OCI-LY7 (cell line): ENCODE results near the gene NUDT14. TPM values are rescaled to one million over a fixed set of nuclear protein-coding genes. Genes with fewer than 3 reads are reported as not detected.

Experiments
- BruUV-seq: library from RNA; stranded (reverse); fragments of 400-500 nt; replicated peaks from 2 replicates; lab custom pipeline; 2021; lab: Mats Ljungman, UMichigan
- CTCF ChIA-PET: fragments of 300-600 bp; sonication (Branson Sonifier 250); formaldehyde crosslinking; loops from one replicate; lab custom pipeline; 2022; ENCODE audit warnings: antibody characterized with exemption; ENCODE audit not compliant: unreplicated experiment; lab: Charles Lee
- POLR2A ChIA-PET: fragments of 300-600 bp; sonication (Branson Sonifier 250); formaldehyde crosslinking; loops from one replicate; lab custom pipeline; 2022; ENCODE audit warnings: antibody characterized with exemption; lab: Charles Lee
- DNase-seq: peaks from one replicate; pipeline ENCODE4 v3.0.0-alpha.2; 2015; ENCODE audit warnings: low spot score
- H2AFZ ChIP-seq: fragments of 200-600 bp; sonication (generic), shearing (Covaris generic); 2 replicates; pipeline ENCODE4 v1.6.1; 2014; ENCODE audit warnings: mild to moderate bottlenecking, antibody characterized with exemption, low read length, moderate library complexity
- H3K27ac ChIP-seq: fragments of 200-600 bp; sonication (generic); 2 replicates; pipeline ENCODE4 v1.5.1; 2014; ENCODE audit warnings: mixed run types, low read depth, mild to moderate bottlenecking, moderate library complexity, low read length, inconsistent platforms; ENCODE audit not compliant: poor library complexity, severe bottlenecking
- H3K36me3 ChIP-seq: fragments of 200-600 bp; sonication (generic); 2 replicates; pipeline ENCODE4 v1.6.1; 2014; ENCODE audit warnings: mild to moderate bottlenecking, antibody characterized with exemption, low read length, moderate library complexity, mixed read lengths; ENCODE audit not compliant: insufficient read depth
- H3K4me1 ChIP-seq: fragments of 200-600 bp; sonication (generic); 2 replicates; pipeline ENCODE4 v1.5.1; 2014; ENCODE audit warnings: mild to moderate bottlenecking, low read length; ENCODE audit not compliant: insufficient read depth, poor library complexity, severe bottlenecking
- H3K4me2 ChIP-seq: fragments of 200-600 bp; sonication (generic); 2 replicates; pipeline ENCODE4 v1.6.1; 2014; ENCODE audit warnings: mild to moderate bottlenecking, low read length
- H3K4me3 ChIP-seq: fragments of 200-600 bp; sonication (generic); 2 replicates; pipeline ENCODE4 v1.5.1; 2014; ENCODE audit warnings: mild to moderate bottlenecking, low read depth, low read length; ENCODE audit not compliant: poor library complexity, severe bottlenecking
- H3K79me2 ChIP-seq: fragments of 200-600 bp; sonication (generic); 2 replicates; pipeline ENCODE4 v1.6.1; 2016; ENCODE audit warnings: low read depth, mild to moderate bottlenecking, low read length, moderate library complexity, mixed read lengths; ENCODE audit not compliant: insufficient read depth
- H3K9me2 ChIP-seq: fragments of 200-600 bp; sonication (generic); 2 replicates; pipeline ENCODE4 v1.6.1; 2016; ENCODE audit warnings: mild to moderate bottlenecking, low read length, mixed read lengths; ENCODE audit not compliant: insufficient read depth
- H3K9me3 ChIP-seq: fragments of 200-600 bp; sonication (generic); 2 replicates; pipeline ENCODE4 v1.6.1; 2014; ENCODE audit warnings: mild to moderate bottlenecking, mixed run types, low read length, mixed read lengths
- H4K20me1 ChIP-seq: fragments of 200-600 bp; sonication (generic); 2 replicates; pipeline ENCODE4 v1.6.1; 2014; ENCODE audit warnings: mild to moderate bottlenecking, antibody characterized with exemption, low read length, moderate library complexity, mixed read lengths; ENCODE audit not compliant: insufficient read depth
- CTCF ChIP-seq: fragments of 200-600 bp; sonication (generic); conservative IDR thresholded peaks from 2 replicates; pipeline ENCODE4 v1.5.1; 2014; ENCODE audit warnings: mild to moderate bottlenecking, antibody characterized with exemption, low read length, moderate library complexity, mixed read lengths
- EZH2phosphoT487 ChIP-seq: fragments of 200-600 bp; sonication (generic); IDR thresholded peaks from 2 replicates; pipeline ENCODE4 v1.6.1; 2018; ENCODE audit warnings: low read depth, borderline replicate concordance, mild to moderate bottlenecking, mixed run types, antibody characterized with exemption, low read length, moderate library complexity, mixed read lengths
- intact Hi-C: fragments of 100-400 bp; cut with micrococcal nuclease; formaldehyde crosslinking; loops from one replicate; pipeline ENCODE4 v1.10.0; 2022; ENCODE audit not compliant: unreplicated experiment
- total RNA-seq, 2 experiments: library from RNA; depleted of rRNA in 1 of 2; stranded (reverse); fragments of >200 nt in 1 of 2; shearing (Covaris generic) in 1 of 2; gene quantifications; 2 replicates each; pipeline ENCODE4 v1.2.3, GENCODE V29; 2014 to 2022

NUDT14 gene
- total RNA-seq, 2 experiments from 2014 or later: 32.1 to 37.5 TPM

GRCh38 chr14:105221598-105222178 lies 40.6 kb upstream of the NUDT14 start:
- Histone ChIP-seq H3K4me1 (no peaks in the 10 kb centered on the region), H3K4me3 (no peak overlapping the region), H3K36me3 (no peaks in the 10 kb centered on the region), H3K27ac (no peak overlapping the region), H3K9me2 (no peaks in the 10 kb centered on the region), H3K79me2 (no peaks in the 10 kb centered on the region), H2AFZ (no peak overlapping the region), H4K20me1 (no peaks in the 10 kb centered on the region), H3K4me2 (no peak overlapping the region), H3K9me3 (no peaks in the 10 kb centered on the region)
- intact Hi-C loops: no loop called here
- BruUV-seq: no TSS peak
- CTCF ChIA-PET: no interaction called here
- POLR2A ChIA-PET: interaction anchor here (0.6 kb wide), 1 partner anchor 43 kb away, joined by 3 read pairs; no protein-coding TSS in a partner anchor
- no peak for DNase-seq
- TF ChIP-seq EZH2phosphoT487 (no peak), CTCF (no peak)

- Histone ChIP-seq H3K9me2 (no peaks in the 10 kb centered on the region), H2AFZ (no peak overlapping the region), H3K79me2 (no peaks in the 10 kb centered on the region), H3K4me3 (no peak overlapping the region), H3K4me2 (no peak overlapping the region), H4K20me1 (no peaks in the 10 kb centered on the region), H3K9me3 (no peaks in the 10 kb centered on the region), H3K27ac (no peak overlapping the region), H3K4me1 (no peaks in the 10 kb centered on the region), H3K36me3 (no peaks in the 10 kb centered on the region)
- TF ChIP-seq CTCF: no peak
- no peak for TF ChIP-seq EZH2phosphoT487
- ChIA-PET POLR2A (interaction anchor here (0.6 kb wide), 1 partner anchor 44 kb away, joined by 3 read pairs; no protein-coding TSS in a partner anchor), CTCF (interaction anchor here (0.6 kb wide), 1 partner anchor 822 kb away, joined by 4 read pairs; no protein-coding TSS in a partner anchor)
- no peak for DNase-seq
- intact Hi-C loops: no loop called here
- no TSS peak for BruUV-seq
Measured at GRCh38 chr14:105220699-105221597, 39.8 kb upstream of the NUDT14 start.
